OCI-LY3 (cell line): ENCODE data around the gene PKN2.

Source experiments
- CTCF ChIP-seq: fragments of 200-600, 300-600 bp; sonication (generic); IDR thresholded peaks from 2 replicates; pipeline ENCODE4 v1.5.1; 2014; ENCODE audit warnings: antibody characterized with exemption, low read length, low read depth
- EZH2phosphoT487 ChIP-seq: fragments of 200-600 bp; shearing (Covaris generic); IDR thresholded peaks from 2 replicates; pipeline ENCODE4 v1.6.1; 2018; ENCODE audit warnings: antibody characterized with exemption, mixed run types, low read depth

- TF ChIP-seq CTCF (no peak), EZH2phosphoT487 (no peak)
These were observed 60.1 kb downstream of the PKN2 start for GRCh38 chr1:88744142-88744541.
